ENCODE measurements around the gene TRIP11. TPM values are rescaled to one million over a fixed set of nuclear protein-coding genes. Genes with fewer than 3 reads are reported as not detected.

TRIP11 gene
- total RNA-seq, 1 donor from 2014 or later, result 68.1 TPM

- no peak for TF ChIP-seq CTCF (IDR thresholded peaks at IDR 0.05; ENCODE audit: unreplicated experiment)
- Mint-ChIP-seq H3K4me1 (no peaks in the 10 kb centered on the region), H3K27me3 (ENCODE audit: low read depth) (no peaks in the 10 kb centered on the region), H3K9me3 (no peaks in the 10 kb centered on the region), H3K36me3 (peaks cover 32% of the 10 kb centered on the region), H3K4me3 (no peak overlapping the region), H3K27ac (no peak overlapping the region)
- no peak for DNase-seq (ENCODE audit: low spot score in 2 of 2, unreplicated experiment in 2 of 2)
These were observed 25.8 kb downstream of the TRIP11 start for GRCh38 chr14:92014040-92014439.

- H3K9me3 Mint-ChIP-seq, result no peaks in the 10 kb centered on the region
- H3K4me1 Mint-ChIP-seq, result no peaks in the 10 kb centered on the region
- DNase-seq (ENCODE audit: low spot score in 2 of 2, unreplicated experiment in 2 of 2), result no peak
- no peak for TF ChIP-seq CTCF (IDR thresholded peaks at IDR 0.05; ENCODE audit: unreplicated experiment)
- H3K27me3 Mint-ChIP-seq (ENCODE audit: low read depth), result no peaks in the 10 kb centered on the region
- peaks cover 40% of the 10 kb centered on the region for H3K36me3 Mint-ChIP-seq
- H3K4me3 Mint-ChIP-seq, result no peak overlapping the region
- H3K27ac Mint-ChIP-seq, result no peak overlapping the region
These were observed 27.6 kb downstream of the TRIP11 start for GRCh38 chr14:92012121-92012748.

- Mint-ChIP-seq H3K27ac (no peak overlapping the region), H3K4me1 (no peaks in the 10 kb centered on the region), H3K36me3 (peaks cover 35% of the 10 kb centered on the region), H3K4me3 (no peak overlapping the region), H3K27me3 (ENCODE audit: low read depth) (no peaks in the 10 kb centered on the region), H3K9me3 (no peaks in the 10 kb centered on the region)
- no peak for DNase-seq (ENCODE audit: low spot score in 2 of 2, unreplicated experiment in 2 of 2)
- no peak for TF ChIP-seq CTCF (IDR thresholded peaks at IDR 0.05; ENCODE audit: unreplicated experiment)
These were observed 29.2 kb downstream of the TRIP11 start for GRCh38 chr14:92010644-92011043.

- Mint-ChIP-seq H3K4me1 (no peaks in the 10 kb centered on the region), H3K27ac (no peak overlapping the region), H3K36me3 (peaks cover 45% of the 10 kb centered on the region), H3K9me3 (no peaks in the 10 kb centered on the region), H3K27me3 (ENCODE audit: low read depth) (no peaks in the 10 kb centered on the region), H3K4me3 (no peak overlapping the region)
- TF ChIP-seq CTCF (IDR thresholded peaks at IDR 0.05; ENCODE audit: unreplicated experiment), result no peak
- DNase-seq (ENCODE audit: low spot score in 2 of 2, unreplicated experiment in 2 of 2), result no peak
These were observed 30.3 kb downstream of the TRIP11 start for GRCh38 chr14:92009604-92010003.

- Mint-ChIP-seq H3K4me3 (no peak overlapping the region), H3K27me3 (ENCODE audit: low read depth) (no peaks in the 10 kb centered on the region), H3K4me1 (no peaks in the 10 kb centered on the region), H3K36me3 (peaks cover 45% of the 10 kb centered on the region), H3K9me3 (no peaks in the 10 kb centered on the region), H3K27ac (no peak overlapping the region)
- no peak for DNase-seq (ENCODE audit: low spot score in 2 of 2, unreplicated experiment in 2 of 2)
- no peak for TF ChIP-seq CTCF (IDR thresholded peaks at IDR 0.05; ENCODE audit: unreplicated experiment)
These were observed 34.8 kb downstream of the TRIP11 start for GRCh38 chr14:92005019-92005418.

- Mint-ChIP-seq H3K27ac (no peak overlapping the region), H3K27me3 (ENCODE audit: low read depth) (no peaks in the 10 kb centered on the region), H3K9me3 (no peaks in the 10 kb centered on the region), H3K4me3 (no peak overlapping the region), H3K36me3 (peaks cover 50% of the 10 kb centered on the region), H3K4me1 (no peaks in the 10 kb centered on the region)
- DNase-seq (ENCODE audit: low spot score in 2 of 2, unreplicated experiment in 2 of 2), result no peak
- no peak for TF ChIP-seq CTCF (IDR thresholded peaks at IDR 0.05; ENCODE audit: unreplicated experiment)
These were observed 35.8 kb downstream of the TRIP11 start for GRCh38 chr14:92004062-92004461.
